Ishikawa (cell line): ENCODE results near the gene METTL25.

Source experiments
- CEBPB ChIP-seq: IDR thresholded peaks from 2 replicates; pipeline ENCODE4 v1.6.1; 2012
- EP300 ChIP-seq: IDR thresholded peaks from 2 replicates; pipeline ENCODE4 v1.6.1; 2012; ENCODE audit warnings: borderline replicate concordance
- MAX ChIP-seq: IDR thresholded peaks from 2 replicates; pipeline ENCODE4 v1.6.1; 2012
- RAD21 ChIP-seq: IDR thresholded peaks from 2 replicates; pipeline ENCODE4 v1.6.1; 2012; ENCODE audit warnings: low read depth
- TCF12 ChIP-seq: IDR thresholded peaks from 2 replicates; pipeline ENCODE4 v1.6.1; 2012; ENCODE audit warnings: low read depth
- TEAD4 ChIP-seq: IDR thresholded peaks from 2 replicates; pipeline ENCODE4 v1.6.1; 2012
- YY1 ChIP-seq: IDR thresholded peaks from 2 replicates; pipeline ENCODE4 v1.6.1; 2012; ENCODE audit warnings: low read depth
- ZBTB7A ChIP-seq: IDR thresholded peaks from 2 replicates; pipeline ENCODE4 v1.6.1; 2012; ENCODE audit warnings: low read depth
- TF ChIP-seq, protein P1 (sequence below): IDR thresholded peaks from 2 replicates; pipeline ENCODE4 v1.6.1; 2012; ENCODE audit warnings: low read depth, mild to moderate bottlenecking

DNA sequence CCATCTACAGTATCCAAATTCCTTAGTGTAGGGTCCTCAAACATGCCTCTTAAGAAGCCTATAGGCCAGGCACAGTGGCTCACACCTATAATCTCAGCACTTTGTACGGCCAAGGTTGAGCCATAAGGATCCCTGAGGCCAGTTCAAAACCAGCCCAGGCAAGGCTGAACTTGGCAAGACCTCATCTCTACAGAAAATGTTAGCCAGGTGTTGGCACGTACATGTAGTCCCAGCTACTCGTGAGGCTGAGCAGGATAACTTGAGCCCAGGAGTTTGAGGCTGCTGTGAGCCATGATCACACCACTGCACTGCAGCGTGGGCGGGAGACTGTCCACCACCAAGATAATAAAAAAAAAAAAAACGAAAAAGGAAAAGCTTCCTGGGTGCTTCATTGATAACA lies 6.9 kb upstream of the METTL25 start:
- TF ChIP-seq TCF12 (no peak), TEAD4 (no peak), ZBTB7A (no peak), EP300 (no peak), RAD21 (no peak), YY1 (no peak), CEBPB (no peak), MAX (no peak)
- TF ChIP-seq, protein P1, sequence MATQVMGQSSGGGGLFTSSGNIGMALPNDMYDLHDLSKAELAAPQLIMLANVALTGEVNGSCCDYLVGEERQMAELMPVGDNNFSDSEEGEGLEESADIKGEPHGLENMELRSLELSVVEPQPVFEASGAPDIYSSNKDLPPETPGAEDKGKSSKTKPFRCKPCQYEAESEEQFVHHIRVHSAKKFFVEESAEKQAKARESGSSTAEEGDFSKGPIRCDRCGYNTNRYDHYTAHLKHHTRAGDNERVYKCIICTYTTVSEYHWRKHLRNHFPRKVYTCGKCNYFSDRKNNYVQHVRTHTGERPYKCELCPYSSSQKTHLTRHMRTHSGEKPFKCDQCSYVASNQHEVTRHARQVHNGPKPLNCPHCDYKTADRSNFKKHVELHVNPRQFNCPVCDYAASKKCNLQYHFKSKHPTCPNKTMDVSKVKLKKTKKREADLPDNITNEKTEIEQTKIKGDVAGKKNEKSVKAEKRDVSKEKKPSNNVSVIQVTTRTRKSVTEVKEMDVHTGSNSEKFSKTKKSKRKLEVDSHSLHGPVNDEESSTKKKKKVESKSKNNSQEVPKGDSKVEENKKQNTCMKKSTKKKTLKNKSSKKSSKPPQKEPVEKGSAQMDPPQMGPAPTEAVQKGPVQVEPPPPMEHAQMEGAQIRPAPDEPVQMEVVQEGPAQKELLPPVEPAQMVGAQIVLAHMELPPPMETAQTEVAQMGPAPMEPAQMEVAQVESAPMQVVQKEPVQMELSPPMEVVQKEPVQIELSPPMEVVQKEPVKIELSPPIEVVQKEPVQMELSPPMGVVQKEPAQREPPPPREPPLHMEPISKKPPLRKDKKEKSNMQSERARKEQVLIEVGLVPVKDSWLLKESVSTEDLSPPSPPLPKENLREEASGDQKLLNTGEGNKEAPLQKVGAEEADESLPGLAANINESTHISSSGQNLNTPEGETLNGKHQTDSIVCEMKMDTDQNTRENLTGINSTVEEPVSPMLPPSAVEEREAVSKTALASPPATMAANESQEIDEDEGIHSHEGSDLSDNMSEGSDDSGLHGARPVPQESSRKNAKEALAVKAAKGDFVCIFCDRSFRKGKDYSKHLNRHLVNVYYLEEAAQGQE: no peak
